ENCODE data around the gene TBRG4. TPM values are rescaled to one million over a fixed set of nuclear protein-coding genes. Genes with fewer than 3 reads are reported as not detected.

TBRG4 gene
- polyA plus RNA-seq, 1 experiment: 38.8 TPM

DNA sequence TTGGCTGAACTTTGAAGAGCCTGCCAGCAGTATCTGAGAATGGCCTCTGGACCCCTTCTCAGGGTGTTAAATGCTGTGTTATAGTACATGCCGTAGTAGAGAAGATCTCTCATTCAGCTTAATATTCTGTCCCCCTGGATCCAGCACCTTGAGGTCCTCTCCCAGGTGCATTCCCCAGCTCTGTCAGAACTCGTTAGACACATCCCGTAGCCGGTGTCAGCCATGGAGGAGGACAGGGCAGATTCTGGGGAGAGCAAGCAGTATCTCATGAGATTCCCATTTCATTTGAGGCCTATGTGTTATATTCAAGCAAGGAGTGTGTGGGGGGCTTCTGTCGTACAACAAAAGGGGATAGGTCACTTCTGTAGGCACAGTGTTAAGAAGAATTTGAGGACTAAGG lies 57.6 kb downstream of the TBRG4 start:
- TF ChIP-seq, protein P1, sequence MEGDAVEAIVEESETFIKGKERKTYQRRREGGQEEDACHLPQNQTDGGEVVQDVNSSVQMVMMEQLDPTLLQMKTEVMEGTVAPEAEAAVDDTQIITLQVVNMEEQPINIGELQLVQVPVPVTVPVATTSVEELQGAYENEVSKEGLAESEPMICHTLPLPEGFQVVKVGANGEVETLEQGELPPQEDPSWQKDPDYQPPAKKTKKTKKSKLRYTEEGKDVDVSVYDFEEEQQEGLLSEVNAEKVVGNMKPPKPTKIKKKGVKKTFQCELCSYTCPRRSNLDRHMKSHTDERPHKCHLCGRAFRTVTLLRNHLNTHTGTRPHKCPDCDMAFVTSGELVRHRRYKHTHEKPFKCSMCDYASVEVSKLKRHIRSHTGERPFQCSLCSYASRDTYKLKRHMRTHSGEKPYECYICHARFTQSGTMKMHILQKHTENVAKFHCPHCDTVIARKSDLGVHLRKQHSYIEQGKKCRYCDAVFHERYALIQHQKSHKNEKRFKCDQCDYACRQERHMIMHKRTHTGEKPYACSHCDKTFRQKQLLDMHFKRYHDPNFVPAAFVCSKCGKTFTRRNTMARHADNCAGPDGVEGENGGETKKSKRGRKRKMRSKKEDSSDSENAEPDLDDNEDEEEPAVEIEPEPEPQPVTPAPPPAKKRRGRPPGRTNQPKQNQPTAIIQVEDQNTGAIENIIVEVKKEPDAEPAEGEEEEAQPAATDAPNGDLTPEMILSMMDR (IDR thresholded peaks at IDR 0.05; ENCODE audit: low read depth, low read length): no peak
- H3K4me3 ChIP-seq (ENCODE audit: low read depth, low read length): no peak overlapping the region
- ChIA-PET CTCF (no interaction called here), POLR2A (no interaction called here)
- no peaks in the 10 kb centered on the region for H3K9me3 ChIP-seq (ENCODE audit: control insufficient read depth, insufficient read depth, low read length)
- no peak overlapping the region for H3K27ac ChIP-seq (ENCODE audit: low read depth, low read length)
- DNase-seq (ENCODE audit: low read depth, low spot score): no peak
- H3K27me3 ChIP-seq (ENCODE audit: control insufficient read depth, insufficient read depth, low read length): no peaks in the 10 kb centered on the region

DNA sequence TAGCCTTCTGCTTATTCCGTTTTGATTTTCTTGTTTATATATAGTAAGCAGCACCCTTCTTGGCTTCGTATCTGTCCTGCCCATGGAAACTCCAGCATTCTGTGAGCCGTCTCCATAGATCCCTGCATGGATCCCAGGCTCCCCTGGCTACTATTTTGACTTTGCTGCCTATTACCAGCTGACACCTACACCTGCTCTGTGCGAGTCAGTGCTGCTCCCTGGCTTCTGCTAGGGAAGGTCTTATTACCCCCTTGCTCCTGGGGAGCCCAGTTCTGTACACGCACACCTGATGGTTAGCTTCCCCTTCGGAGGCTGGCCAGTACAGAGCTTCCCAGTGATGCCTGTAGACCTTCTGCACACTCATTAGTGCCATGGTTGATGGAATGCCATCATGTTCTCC lies 58.1 kb downstream of the TBRG4 start:
- H3K9me3 ChIP-seq (ENCODE audit: control insufficient read depth, insufficient read depth, low read length): no peaks in the 10 kb centered on the region
- H3K27ac ChIP-seq (ENCODE audit: low read depth, low read length): no peak overlapping the region
- no peak overlapping the region for H3K4me3 ChIP-seq (ENCODE audit: low read depth, low read length)
- POLR2A ChIA-PET: no interaction called here
- CTCF ChIA-PET: interaction anchor here (0.5 kb wide), 1 partner anchor 54 kb away, joined by 4 read pairs; no protein-coding TSS in a partner anchor
- TF ChIP-seq, protein P1 (IDR thresholded peaks at IDR 0.05; ENCODE audit: low read depth, low read length): no peak
- no peak for DNase-seq (ENCODE audit: low read depth, low spot score)
- H3K27me3 ChIP-seq (ENCODE audit: control insufficient read depth, insufficient read depth, low read length): no peaks in the 10 kb centered on the region

DNA sequence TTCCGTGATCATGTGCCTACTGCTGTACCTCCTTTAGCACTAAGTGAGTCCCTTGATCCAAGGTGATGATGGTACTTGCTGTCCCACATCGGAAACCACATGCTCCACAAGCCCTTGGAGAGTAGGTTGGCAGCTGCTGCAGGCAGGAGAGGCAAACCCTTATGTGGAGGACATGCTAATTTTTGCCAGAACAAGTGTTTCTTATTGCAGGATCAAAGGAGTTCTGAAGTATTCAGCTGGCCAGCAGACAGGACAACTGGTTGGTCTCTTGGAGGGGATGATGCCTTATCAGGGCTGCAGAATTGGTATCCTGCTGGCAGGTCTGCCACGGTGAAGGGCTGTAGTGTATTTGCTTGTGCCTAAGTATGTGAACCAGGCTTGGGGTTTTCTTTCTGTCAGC lies 59.5 kb downstream of the TBRG4 start:
- no peak for DNase-seq (ENCODE audit: low read depth, low spot score)
- no peak overlapping the region for H3K4me3 ChIP-seq (ENCODE audit: low read depth, low read length)
- H3K27me3 ChIP-seq (ENCODE audit: control insufficient read depth, insufficient read depth, low read length): no peaks in the 10 kb centered on the region
- ChIA-PET POLR2A (no interaction called here), CTCF (interaction anchor here (1.2 kb wide), 1 partner anchor 84 kb away, joined by 3 read pairs; no protein-coding TSS in a partner anchor)
- H3K9me3 ChIP-seq (ENCODE audit: control insufficient read depth, insufficient read depth, low read length): no peaks in the 10 kb centered on the region
- no peak overlapping the region for H3K27ac ChIP-seq (ENCODE audit: low read depth, low read length)
- TF ChIP-seq, protein P1 (IDR thresholded peaks at IDR 0.05; ENCODE audit: low read depth, low read length): no peak

DNA sequence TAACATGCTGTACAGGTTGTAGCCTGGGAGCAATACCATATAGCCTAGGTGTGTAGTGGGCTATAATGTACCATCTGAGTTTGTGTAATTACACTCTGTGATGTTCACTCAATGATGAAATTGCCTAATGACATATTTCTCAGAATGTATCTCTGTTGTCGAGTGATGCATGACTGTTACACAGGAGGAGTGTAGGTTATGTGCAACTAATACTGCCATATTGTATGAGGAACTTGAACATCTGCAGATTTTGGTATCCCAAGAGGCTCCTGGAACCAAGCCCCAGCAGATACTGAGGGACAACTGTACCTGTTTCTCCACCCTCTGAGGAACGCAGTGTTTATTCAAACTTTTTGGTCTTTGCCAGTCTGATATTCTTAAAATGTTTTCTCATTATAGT lies 61.3 kb downstream of the TBRG4 start:
- DNase-seq (ENCODE audit: low read depth, low spot score): no peak
- Histone ChIP-seq H3K4me3 (ENCODE audit: low read depth, low read length) (no peak overlapping the region), H3K9me3 (ENCODE audit: control insufficient read depth, insufficient read depth, low read length) (no peaks in the 10 kb centered on the region), H3K27me3 (ENCODE audit: control insufficient read depth, insufficient read depth, low read length) (no peaks in the 10 kb centered on the region), H3K27ac (ENCODE audit: low read depth, low read length) (no peak overlapping the region)
- CTCF ChIA-PET: no interaction called here
- POLR2A ChIA-PET: no interaction called here
- TF ChIP-seq, protein P1 (IDR thresholded peaks at IDR 0.05; ENCODE audit: low read depth, low read length): no peak

Small RNA genes within 50 kb of the gene (small RNA-seq; reads per million reads assigned to genes)
- gene SNORA5A (ENCODE audit: insufficient read length, low read depth) (16.9 reads per million, percentile 78 among the genes with 10 or more reads in this experiment), gene SNORA5B (ENCODE audit: insufficient read length, low read depth) (not detected), gene SNORA5C (ENCODE audit: insufficient read length, low read depth) (29.3 reads per million, percentile 82 among the genes with 10 or more reads in this experiment)

Other genes starting within 250 kb of the TBRG4 start
- gene PURB, start 226.2 kb downstream of the TBRG4 start, polyA plus RNA-seq (2011; rRNA removed): 7.6 TPM in 2 replicates
- not detected in 2 replicates for gene MYO1G, start 132.7 kb downstream of the TBRG4 start, polyA plus RNA-seq (2011; rRNA removed)
- 24.7 and 40.6 TPM in 2 replicates for gene CCM2, start 111.5 kb downstream of the TBRG4 start, polyA plus RNA-seq (2011; rRNA removed)
- 0.64 and 1.7 TPM in 2 replicates for gene NACAD, start 22.7 kb downstream of the TBRG4 start, polyA plus RNA-seq (2011; rRNA removed)
- not detected in 2 replicates for gene RAMP3, start 46.1 kb upstream of the TBRG4 start, polyA plus RNA-seq (2011; rRNA removed)